HepG2 (cell line): ENCODE results near the gene LSM5. TPM values are rescaled to one million over a fixed set of nuclear protein-coding genes. Genes with fewer than 3 reads are reported as not detected.

ENCODE experiments used
- CCDC6 ChIP-seq: sonication (generic); formaldehyde crosslinking; IDR thresholded peaks from 2 replicates; pipeline ENCODE4 v1.8.1; 2022; ENCODE audit warnings: mild to moderate bottlenecking, missing genetic modification reagents, moderate library complexity
- FOXA3 ChIP-seq: IDR thresholded peaks from 2 replicates; pipeline ENCODE4 v1.6.1; 2016; ENCODE audit warnings: missing genetic modification reagents, missing compliant biosample characterization
- HDAC1 ChIP-seq: sonication (generic); formaldehyde crosslinking; IDR thresholded peaks from 2 replicates; pipeline ENCODE4 v1.5.1; 2020; ENCODE audit warnings: mild to moderate bottlenecking, missing genetic modification reagents
- PRPF4 ChIP-seq: fragments of 200-400 bp; formaldehyde crosslinking; IDR thresholded peaks from 2 replicates; pipeline ENCODE4 v1.6.1; 2016; ENCODE audit warnings: low read length, low read depth; ENCODE audit not compliant: poor library complexity, severe bottlenecking
- TBL1XR1 ChIP-seq: fragments of 150-350 bp; IDR thresholded peaks from 2 replicates; pipeline ENCODE4 v1.6.1; 2014; ENCODE audit warnings: borderline replicate concordance, low read length; ENCODE audit not compliant: partially characterized antibody
- ZBTB1 ChIP-seq: sonication (generic); formaldehyde crosslinking; IDR thresholded peaks from 2 replicates; pipeline ENCODE4 v1.4.0; 2020; ENCODE audit warnings: missing genetic modification reagents, borderline replicate concordance
- ZNF331 ChIP-seq: sonication (generic); formaldehyde crosslinking; IDR thresholded peaks from 2 replicates; pipeline ENCODE4 v1.4.0; 2020; ENCODE audit warnings: missing genetic modification reagents
- ZNF724P ChIP-seq: sonication (generic); formaldehyde crosslinking; IDR thresholded peaks from 2 replicates; pipeline ENCODE4 v1.8.0; 2022; ENCODE audit warnings: missing genetic modification reagents, borderline replicate concordance
- polyA plus RNA-seq, 8 experiments: library from polyadenylated mRNA; depleted of rRNA in 3 of 8; stranded (reverse) in 7 of 8; unstranded in 1 of 8; fragments of >200 nt; fragmentation: Illumina TruSeq in 4 of 8; extraction: Trizol in 4 of 8; gene quantifications; 2 replicates each; pipeline versions ENCODE4 v1.2.1 to v1.2.3, GENCODE V29; 2011 to 2016; ENCODE audit warnings: low read depth in 4 of 8, missing spikeins in 1 of 8, mixed read lengths in 1 of 8; ENCODE audit not compliant: insufficient read depth in 1 of 8
- total RNA-seq, 5 experiments: library from RNA; depleted of rRNA; stranded (reverse); fragments of >200 nt; fragmentation: Illumina TruSeq; extraction: Trizol; gene quantifications; 2 replicates each; pipeline ENCODE4 v1.2.3, GENCODE V29; 2016; ENCODE audit warnings: low read depth in 1 of 5
- TF ChIP-seq, protein P1 (sequence below): sonication (generic); formaldehyde crosslinking; IDR thresholded peaks from 2 replicates; pipeline ENCODE4 v1.4.0; 2020; ENCODE audit warnings: mild to moderate bottlenecking, missing genetic modification reagents, borderline replicate concordance
- TF ChIP-seq, protein P2 (sequence below): sonication (generic); formaldehyde crosslinking; IDR thresholded peaks from 2 replicates; pipeline ENCODE4 v1.5.1; 2020; ENCODE audit warnings: mild to moderate bottlenecking, moderate library complexity, missing genetic modification reagents
- TF ChIP-seq, protein P3 (sequence below): sonication (generic); formaldehyde crosslinking; IDR thresholded peaks from 2 replicates; pipeline ENCODE4 v1.4.0; 2020; ENCODE audit warnings: missing genetic modification reagents, borderline replicate concordance
- TF ChIP-seq, protein P4 (sequence below): sonication (generic); formaldehyde crosslinking; IDR thresholded peaks from 2 replicates; pipeline ENCODE4 v1.5.1; 2020; ENCODE audit warnings: missing genetic modification reagents, mild to moderate bottlenecking, borderline replicate concordance

LSM5 gene
- total and polyA plus RNA-seq, 2 of the 13 experiments (the other 11 are each of a cell fraction or from before 2014, with no cell fraction given) = 30.3 to 183 TPM

DNA sequence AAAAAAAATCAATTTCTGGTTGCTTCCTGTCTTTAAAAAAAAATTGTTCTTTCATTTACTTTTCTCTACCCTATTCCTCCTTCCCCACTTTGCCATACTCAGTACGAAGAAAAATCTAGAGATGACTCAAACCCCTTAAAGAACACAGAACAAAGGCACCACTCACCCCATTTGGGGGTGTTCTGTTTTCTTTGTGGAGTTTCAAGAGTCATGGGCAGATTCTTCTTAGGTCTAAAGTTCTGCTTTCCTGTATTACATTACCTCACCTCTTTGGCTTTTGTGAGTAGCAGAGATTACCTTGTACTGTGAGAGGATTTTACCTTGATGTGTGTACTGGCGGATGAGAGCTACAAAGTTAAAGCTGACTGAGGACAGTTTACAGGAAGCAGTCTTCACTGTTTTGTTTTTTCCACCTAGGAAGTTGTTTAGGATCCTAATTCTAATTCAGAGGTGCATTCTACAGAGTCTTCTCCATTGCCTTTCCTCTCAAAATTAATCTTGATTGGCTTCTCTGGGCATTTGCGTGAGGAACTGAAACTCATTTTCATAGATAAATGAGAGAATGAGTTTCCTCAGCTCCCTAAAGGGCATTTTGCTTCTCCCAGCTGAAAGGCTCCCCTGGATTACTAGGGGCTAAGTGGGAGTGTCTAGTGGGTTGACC lies 25.8 kb upstream of the LSM5 start (continued):
- TF ChIP-seq FOXA3 = 0 out of 2 replicates have a peak, but pooled peaks have one; percentile 24
- no peak for TF ChIP-seq CCDC6 (CRISPR knock-in tag)
- no peak for TF ChIP-seq HDAC1
- TF ChIP-seq, protein P1, sequence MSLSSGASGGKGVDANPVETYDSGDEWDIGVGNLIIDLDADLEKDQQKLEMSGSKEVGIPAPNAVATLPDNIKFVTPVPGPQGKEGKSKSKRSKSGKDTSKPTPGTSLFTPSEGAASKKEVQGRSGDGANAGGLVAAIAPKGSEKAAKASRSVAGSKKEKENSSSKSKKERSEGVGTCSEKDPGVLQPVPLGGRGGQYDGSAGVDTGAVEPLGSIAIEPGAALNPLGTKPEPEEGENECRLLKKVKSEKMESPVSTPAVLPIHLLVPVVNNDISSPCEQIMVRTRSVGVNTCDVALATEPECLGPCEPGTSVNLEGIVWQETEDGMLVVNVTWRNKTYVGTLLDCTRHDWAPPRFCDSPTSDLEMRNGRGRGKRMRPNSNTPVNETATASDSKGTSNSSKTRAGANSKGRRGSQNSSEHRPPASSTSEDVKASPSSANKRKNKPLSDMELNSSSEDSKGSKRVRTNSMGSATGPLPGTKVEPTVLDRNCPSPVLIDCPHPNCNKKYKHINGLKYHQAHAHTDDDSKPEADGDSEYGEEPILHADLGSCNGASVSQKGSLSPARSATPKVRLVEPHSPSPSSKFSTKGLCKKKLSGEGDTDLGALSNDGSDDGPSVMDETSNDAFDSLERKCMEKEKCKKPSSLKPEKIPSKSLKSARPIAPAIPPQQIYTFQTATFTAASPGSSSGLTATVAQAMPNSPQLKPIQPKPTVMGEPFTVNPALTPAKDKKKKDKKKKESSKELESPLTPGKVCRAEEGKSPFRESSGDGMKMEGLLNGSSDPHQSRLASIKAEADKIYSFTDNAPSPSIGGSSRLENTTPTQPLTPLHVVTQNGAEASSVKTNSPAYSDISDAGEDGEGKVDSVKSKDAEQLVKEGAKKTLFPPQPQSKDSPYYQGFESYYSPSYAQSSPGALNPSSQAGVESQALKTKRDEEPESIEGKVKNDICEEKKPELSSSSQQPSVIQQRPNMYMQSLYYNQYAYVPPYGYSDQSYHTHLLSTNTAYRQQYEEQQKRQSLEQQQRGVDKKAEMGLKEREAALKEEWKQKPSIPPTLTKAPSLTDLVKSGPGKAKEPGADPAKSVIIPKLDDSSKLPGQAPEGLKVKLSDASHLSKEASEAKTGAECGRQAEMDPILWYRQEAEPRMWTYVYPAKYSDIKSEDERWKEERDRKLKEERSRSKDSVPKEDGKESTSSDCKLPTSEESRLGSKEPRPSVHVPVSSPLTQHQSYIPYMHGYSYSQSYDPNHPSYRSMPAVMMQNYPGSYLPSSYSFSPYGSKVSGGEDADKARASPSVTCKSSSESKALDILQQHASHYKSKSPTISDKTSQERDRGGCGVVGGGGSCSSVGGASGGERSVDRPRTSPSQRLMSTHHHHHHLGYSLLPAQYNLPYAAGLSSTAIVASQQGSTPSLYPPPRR = no peak
- TF ChIP-seq, protein P2, sequence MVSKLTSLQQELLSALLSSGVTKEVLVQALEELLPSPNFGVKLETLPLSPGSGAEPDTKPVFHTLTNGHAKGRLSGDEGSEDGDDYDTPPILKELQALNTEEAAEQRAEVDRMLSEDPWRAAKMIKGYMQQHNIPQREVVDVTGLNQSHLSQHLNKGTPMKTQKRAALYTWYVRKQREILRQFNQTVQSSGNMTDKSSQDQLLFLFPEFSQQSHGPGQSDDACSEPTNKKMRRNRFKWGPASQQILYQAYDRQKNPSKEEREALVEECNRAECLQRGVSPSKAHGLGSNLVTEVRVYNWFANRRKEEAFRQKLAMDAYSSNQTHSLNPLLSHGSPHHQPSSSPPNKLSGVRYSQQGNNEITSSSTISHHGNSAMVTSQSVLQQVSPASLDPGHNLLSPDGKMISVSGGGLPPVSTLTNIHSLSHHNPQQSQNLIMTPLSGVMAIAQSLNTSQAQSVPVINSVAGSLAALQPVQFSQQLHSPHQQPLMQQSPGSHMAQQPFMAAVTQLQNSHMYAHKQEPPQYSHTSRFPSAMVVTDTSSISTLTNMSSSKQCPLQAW (CRISPR knock-in tag) = peak; percentile 61
- TF ChIP-seq ZNF724P (CRISPR knock-in tag) = no peak
- TF ChIP-seq TBL1XR1 = no peak
- TF ChIP-seq, protein P3, sequence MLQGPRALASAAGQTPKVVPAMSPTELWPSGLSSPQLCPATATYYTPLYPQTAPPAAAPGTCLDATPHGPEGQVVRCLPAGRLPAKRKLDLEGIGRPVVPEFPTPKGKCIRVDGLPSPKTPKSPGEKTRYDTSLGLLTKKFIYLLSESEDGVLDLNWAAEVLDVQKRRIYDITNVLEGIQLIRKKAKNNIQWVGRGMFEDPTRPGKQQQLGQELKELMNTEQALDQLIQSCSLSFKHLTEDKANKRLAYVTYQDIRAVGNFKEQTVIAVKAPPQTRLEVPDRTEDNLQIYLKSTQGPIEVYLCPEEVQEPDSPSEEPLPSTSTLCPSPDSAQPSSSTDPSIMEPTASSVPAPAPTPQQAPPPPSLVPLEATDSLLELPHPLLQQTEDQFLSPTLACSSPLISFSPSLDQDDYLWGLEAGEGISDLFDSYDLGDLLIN (CRISPR knock-in tag) = no peak
- 0 out of 2 replicates have a peak, but pooled peaks have one; percentile 16 for TF ChIP-seq ZNF331 (CRISPR knock-in tag)
- TF ChIP-seq ZBTB1 (CRISPR knock-in tag) = no peak
- TF ChIP-seq, protein P4, sequence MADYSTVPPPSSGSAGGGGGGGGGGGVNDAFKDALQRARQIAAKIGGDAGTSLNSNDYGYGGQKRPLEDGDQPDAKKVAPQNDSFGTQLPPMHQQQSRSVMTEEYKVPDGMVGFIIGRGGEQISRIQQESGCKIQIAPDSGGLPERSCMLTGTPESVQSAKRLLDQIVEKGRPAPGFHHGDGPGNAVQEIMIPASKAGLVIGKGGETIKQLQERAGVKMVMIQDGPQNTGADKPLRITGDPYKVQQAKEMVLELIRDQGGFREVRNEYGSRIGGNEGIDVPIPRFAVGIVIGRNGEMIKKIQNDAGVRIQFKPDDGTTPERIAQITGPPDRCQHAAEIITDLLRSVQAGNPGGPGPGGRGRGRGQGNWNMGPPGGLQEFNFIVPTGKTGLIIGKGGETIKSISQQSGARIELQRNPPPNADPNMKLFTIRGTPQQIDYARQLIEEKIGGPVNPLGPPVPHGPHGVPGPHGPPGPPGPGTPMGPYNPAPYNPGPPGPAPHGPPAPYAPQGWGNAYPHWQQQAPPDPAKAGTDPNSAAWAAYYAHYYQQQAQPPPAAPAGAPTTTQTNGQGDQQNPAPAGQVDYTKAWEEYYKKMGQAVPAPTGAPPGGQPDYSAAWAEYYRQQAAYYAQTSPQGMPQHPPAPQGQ (CRISPR knock-in tag) = no peak
- no peak for TF ChIP-seq PRPF4
